Liver (tissue), 6 donors: ENCODE results near the gene NBEAL1. TPM values are rescaled to one million over a fixed set of nuclear protein-coding genes. Genes with fewer than 3 reads are reported as not detected.

Source experiments
- GABPA ChIP-seq, 2 donors: IDR thresholded peaks in 1 of 2; conservative IDR thresholded peaks in 1 of 2; 2 replicates each; pipeline ENCODE4 v1.6.1; 2016; ENCODE audit warnings: antibody characterized with exemption in 2 of 2, mild to moderate bottlenecking in 1 of 2, moderate library complexity in 1 of 2
- HNF4G ChIP-seq: IDR thresholded peaks from 2 replicates; pipeline ENCODE4 v1.6.1; 2016; ENCODE audit warnings: antibody characterized with exemption
- RAD21 ChIP-seq, 2 donors: IDR thresholded peaks; 2 replicates each; pipeline ENCODE4 v1.6.1; 2016; ENCODE audit warnings: antibody characterized with exemption in 2 of 2, mild to moderate bottlenecking in 2 of 2
- SP1 ChIP-seq: IDR thresholded peaks from 2 replicates; pipeline ENCODE4 v1.6.1; 2018; ENCODE audit warnings: antibody characterized with exemption, mild to moderate bottlenecking
- YY1 ChIP-seq: IDR thresholded peaks from 2 replicates; pipeline ENCODE4 v1.6.1; 2016; ENCODE audit warnings: antibody characterized with exemption, mild to moderate bottlenecking
- polyA plus RNA-seq, 2 donors: library from polyadenylated mRNA; stranded (reverse) in 1 of 2; unstranded in 1 of 2; fragments of 200-250 nt in 1 of 2; fragments of >200 nt in 1 of 2; fragmentation: Nextera tagmentation in 1 of 2; extraction: Ambion mirVana in 1 of 2; gene quantifications; one replicate each; pipeline versions ENCODE4 v1.2.1 to v1.2.3, GENCODE V29; 2013 to 2015
- small RNA-seq: library from RNA; depleted of rRNA; stranded (forward); fragments of <200 nt; gene quantifications from one replicate; pipeline ENCODE3, GENCODE V24; 2014
- total RNA-seq, 2 donors: library from RNA; depleted of rRNA; stranded (reverse); fragments of >200 nt; gene quantifications; one replicate each; pipeline ENCODE4 v1.2.3, GENCODE V29; 2014
- TF ChIP-seq, protein P1 (sequence below): IDR thresholded peaks from 2 replicates; pipeline ENCODE4 v1.6.1; 2016; ENCODE audit warnings: antibody characterized with exemption
- TF ChIP-seq, protein P2 (sequence below): IDR thresholded peaks from 2 replicates; pipeline ENCODE4 v1.6.1; 2016; ENCODE audit warnings: antibody characterized with exemption
- donor health status: healthy.
- donor health status: healthy.
- donor health status: healthy.

Gene NBEAL1
- total and polyA plus RNA-seq, 4 donors = 4.4 to 47.9 (median 17.0) TPM

DNA sequence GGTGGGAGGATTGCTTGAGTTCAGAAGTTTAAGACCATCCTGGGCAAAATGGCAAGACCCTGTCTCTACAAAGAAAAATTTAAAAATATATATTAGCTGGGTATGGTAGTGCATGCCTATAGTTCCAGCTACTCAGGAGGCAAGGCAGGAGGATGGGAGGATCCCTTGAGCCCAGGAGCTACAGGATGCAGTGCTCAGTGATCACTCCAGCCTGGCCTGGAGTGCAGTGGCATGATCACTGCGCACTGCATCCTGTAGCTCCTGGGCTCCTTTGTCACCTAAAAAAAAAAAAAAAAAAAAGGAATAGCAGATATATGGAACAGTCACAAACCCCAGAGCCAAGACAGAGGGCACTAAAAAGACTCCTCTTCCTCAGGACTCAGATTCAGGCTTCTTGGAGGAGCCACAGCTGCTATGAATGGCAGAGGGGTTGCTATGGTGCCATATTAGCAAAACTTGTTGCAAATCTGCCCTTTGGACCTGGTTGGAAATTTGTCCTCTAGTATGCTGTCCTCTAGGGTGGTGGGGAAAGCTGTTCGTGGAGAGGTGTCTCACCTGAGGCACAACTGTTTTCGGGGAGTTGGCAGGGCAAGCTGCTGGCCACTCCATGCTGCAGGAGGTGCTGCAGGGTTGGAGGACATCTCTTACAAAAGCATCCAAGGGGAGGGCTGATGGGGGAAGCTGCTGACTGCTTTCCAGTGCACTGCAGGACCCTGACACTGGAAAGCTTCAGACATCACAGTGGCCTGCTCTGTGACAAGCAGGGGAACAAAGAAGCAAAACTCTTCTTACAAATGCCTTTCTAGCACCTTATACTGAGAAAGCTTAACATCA lies 246.9 kb downstream of the NBEAL1 start (continued):
- TF ChIP-seq HNF4G = no peak
- TF ChIP-seq, protein P1, sequence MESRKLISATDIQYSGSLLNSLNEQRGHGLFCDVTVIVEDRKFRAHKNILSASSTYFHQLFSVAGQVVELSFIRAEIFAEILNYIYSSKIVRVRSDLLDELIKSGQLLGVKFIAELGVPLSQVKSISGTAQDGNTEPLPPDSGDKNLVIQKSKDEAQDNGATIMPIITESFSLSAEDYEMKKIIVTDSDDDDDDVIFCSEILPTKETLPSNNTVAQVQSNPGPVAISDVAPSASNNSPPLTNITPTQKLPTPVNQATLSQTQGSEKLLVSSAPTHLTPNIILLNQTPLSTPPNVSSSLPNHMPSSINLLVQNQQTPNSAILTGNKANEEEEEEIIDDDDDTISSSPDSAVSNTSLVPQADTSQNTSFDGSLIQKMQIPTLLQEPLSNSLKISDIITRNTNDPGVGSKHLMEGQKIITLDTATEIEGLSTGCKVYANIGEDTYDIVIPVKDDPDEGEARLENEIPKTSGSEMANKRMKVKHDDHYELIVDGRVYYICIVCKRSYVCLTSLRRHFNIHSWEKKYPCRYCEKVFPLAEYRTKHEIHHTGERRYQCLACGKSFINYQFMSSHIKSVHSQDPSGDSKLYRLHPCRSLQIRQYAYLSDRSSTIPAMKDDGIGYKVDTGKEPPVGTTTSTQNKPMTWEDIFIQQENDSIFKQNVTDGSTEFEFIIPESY = no peak
- no peak for TF ChIP-seq GABPA (IDR thresholded peaks at IDR 0.05 in 1 of 2, conservative IDR thresholded peaks at IDR 0.05 in 1 of 2)
- TF ChIP-seq RAD21 (IDR thresholded peaks at IDR 0.05) = peak in 1 of 2 donors; percentile 31
- TF ChIP-seq, protein P2, sequence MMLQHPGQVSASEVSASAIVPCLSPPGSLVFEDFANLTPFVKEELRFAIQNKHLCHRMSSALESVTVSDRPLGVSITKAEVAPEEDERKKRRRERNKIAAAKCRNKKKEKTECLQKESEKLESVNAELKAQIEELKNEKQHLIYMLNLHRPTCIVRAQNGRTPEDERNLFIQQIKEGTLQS = no peak
- peak; percentile 34 for TF ChIP-seq SP1
- no peak for TF ChIP-seq YY1

Small RNAs within 50 kb of the gene (small RNA-seq; reads per million reads assigned to genes)
- gene AC010900.2 = not detected
- not detected for gene RF00408
- gene RN7SL670P = not detected

Other genes starting within 250 kb of the NBEAL1 start
- gene ICA1L, start 143.1 kb upstream of the NBEAL1 start, total RNA-seq = 1 to 10 TPM in 1 of 2 donors, under 1 TPM in 1; 0.92 to 1.7 TPM
- gene ICA1L, start 143.1 kb upstream of the NBEAL1 start, polyA plus RNA-seq = under 1 TPM; 0.15 to 0.65 TPM
- 10 to 100 TPM; 14.6 to 22.3 TPM for gene WDR12, start 103.2 kb upstream of the NBEAL1 start, total RNA-seq
- gene WDR12, start 103.2 kb upstream of the NBEAL1 start, polyA plus RNA-seq = 10 to 100 TPM in 1 of 2 donors, 1 to 10 TPM in 1; 6.6 to 26.1 TPM
- 1 to 10 TPM; 3.6 to 4.3 TPM for gene CARF, start 102.6 kb upstream of the NBEAL1 start, total RNA-seq
- gene CARF, start 102.6 kb upstream of the NBEAL1 start, polyA plus RNA-seq = 1 to 10 TPM in 1 of 2 donors, under 1 TPM in 1; 0.98 to 2.2 TPM
- 10 to 100 TPM; 17.6 to 22.7 TPM for gene CYP20A1, start 224.1 kb downstream of the NBEAL1 start, total RNA-seq
- gene CYP20A1, start 224.1 kb downstream of the NBEAL1 start, polyA plus RNA-seq = 10 to 100 TPM in 1 of 2 donors, 1 to 10 TPM in 1; 5.0 to 14.5 TPM